Stimulated activated CD8-positive, alpha-beta memory T cell treated with anti-CD3 and anti-CD28 coated beads, Interleukin-15, amount 100 ng/mL, for 24 hours (primary cell): ENCODE results near the gene LRRN3.

ENCODE experiments used
- DNase-seq: peaks from one replicate; pipeline ENCODE4 v3.0.0-alpha.2; 2020; ENCODE audit warnings: low read depth

The LRRN3 gene

DNA sequence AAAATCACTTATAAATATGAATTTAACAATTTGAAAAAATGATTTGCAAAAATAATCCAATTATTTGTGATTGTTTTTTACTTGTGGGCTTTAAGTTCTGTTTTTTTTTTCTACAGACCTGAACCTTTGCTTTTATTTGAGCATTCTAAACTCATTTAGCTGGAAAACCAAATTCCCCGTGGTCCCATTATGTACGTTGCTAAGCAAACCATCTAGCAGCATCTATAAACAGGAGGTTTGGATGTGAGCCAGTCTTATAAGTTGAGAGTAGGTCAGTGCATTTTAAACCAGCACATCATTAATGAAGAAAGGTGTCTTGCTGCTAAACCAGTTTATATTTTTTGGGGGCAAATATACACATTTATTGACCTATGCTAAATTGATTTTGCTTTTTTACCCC lies 77.3 kb downstream of the LRRN3 start:
- DNase-seq, result no peak

DNA sequence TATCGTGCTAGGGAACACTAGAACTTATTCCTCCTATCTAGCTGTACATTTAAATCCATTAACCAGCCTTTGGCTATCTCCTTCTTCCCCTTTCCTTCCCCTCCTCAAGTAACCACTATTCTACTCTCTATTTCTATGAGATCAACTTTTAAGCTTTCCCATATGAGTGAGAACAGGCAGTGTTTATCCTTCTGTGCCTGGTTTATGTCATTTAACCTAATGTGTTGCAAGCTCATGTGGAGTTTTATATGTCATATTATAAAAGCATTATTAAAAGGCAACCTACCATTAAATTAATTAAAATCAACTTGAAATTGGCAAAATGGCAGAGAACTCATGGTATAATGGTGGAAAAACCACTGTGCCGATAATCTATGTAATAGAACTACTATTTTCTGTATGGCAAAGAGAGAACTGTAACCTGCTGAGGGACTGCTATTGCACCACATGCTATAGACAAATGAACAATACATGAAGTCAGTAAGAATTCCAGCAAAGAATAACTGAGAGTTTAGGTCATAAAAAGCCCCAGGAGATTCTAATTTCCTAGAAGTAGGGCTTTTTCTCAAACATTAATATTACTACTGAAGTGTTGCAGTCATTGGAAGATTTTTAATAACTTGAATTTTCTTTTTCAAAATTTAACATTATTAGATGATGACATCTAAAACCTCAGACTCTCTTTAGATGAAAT lies 81.8 kb downstream of the LRRN3 start:
- no peak for DNase-seq

DNA sequence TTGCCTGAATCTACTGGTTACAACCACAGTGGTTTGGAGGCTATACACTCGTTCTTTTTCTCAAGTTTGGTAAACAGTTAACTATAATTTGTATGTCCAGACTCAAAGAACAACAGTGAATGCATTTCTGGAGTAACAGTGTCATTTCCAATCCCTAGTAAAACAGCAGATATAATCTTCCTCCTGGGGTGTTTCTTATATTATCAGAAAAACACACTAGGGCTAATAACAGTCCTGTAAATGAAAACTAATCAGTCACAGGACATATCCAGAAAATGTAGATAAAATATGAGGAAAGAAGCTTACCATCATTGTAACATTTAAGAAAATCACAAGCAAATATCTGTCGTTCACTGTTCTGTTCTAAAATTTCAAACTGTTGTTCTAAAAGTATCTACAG lies 82.6 kb downstream of the LRRN3 start:
- no peak for DNase-seq

DNA sequence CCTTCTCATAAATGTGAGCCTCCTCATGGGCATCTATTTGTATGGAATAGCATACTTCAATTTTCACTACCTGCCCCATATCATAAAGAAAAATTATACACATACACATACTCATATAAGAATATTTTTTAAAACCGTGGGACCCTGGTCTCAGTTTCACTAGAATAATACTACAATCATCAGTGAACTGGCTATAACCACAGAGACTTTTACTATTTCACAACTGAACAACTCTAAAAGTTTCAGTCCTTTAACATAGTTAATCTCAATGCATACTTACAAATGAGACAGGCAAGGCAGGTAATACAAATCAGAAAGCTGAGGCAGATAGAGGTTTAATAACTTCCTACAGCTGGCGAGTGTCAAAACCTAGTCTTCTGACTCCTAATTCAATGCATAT lies 83.1 kb downstream of the LRRN3 start:
- no peak for DNase-seq

DNA sequence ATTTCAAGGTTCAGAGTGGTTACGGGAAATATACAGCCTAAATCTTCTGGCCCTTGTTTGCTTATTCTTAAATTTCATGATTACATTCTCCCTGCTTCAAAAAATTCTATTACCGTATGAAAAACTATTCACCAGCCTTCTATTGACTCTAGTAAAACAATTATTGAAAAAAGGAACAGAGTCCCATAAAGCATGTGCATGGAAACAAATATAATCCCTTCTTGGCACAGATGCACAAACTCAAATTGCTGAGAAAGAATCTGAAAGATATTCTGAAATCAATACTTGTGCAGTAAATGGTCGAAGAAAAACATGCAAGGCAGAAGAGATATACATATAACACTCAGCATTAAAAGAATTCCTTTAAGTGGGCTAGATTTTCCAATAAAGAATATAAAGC lies 83.6 kb downstream of the LRRN3 start:
- DNase-seq, result no peak
